ENCODE measurements around the gene PCSK6. TPM values are rescaled to one million over a fixed set of nuclear protein-coding genes. Genes with fewer than 3 reads are reported as not detected.
"Not testable (repeated sequence)": the region's sequence is repeated elsewhere in the genome, so short reads cannot be mapped to it uniquely, and the experiment has no call there.

The PCSK6 gene
- total RNA-seq, 2 experiments from 2014 or later, result 0.28 TPM; not detected in 1

- no peak overlapping the region for H3K4me3 ChIP-seq (ENCODE audit: low read length)
- no peak overlapping the region for H3K27ac Mint-ChIP-seq
- no peak overlapping the region for H3K4me3 Mint-ChIP-seq
- no peaks in the 10 kb centered on the region for H3K36me3 Mint-ChIP-seq (ENCODE audit: low read depth)
- CTCF ChIA-PET, result no interaction called here
- POLR2A ChIA-PET, result no interaction called here
- DNase-seq, result no peak
- H3K27me3 ChIP-seq (ENCODE audit: control insufficient read depth in 1 of 2, insufficient read depth in 2 of 2, low read length in 2 of 2), result peaks cover 0 to 5% of the 10 kb centered on the region in 2 experiments
- H3K9me3 Mint-ChIP-seq, result peaks cover 6% of the 10 kb centered on the region
- peaks cover 0 to 13% of the 10 kb centered on the region in 2 experiments for H3K9me3 ChIP-seq (ENCODE audit: control insufficient read depth in 1 of 2, insufficient read depth in 1 of 2, low read length in 2 of 2)
- H3K4me1 Mint-ChIP-seq (ENCODE audit: low read depth), result no peaks in the 10 kb centered on the region
- H3K27me3 Mint-ChIP-seq, result peaks cover 33% of the 10 kb centered on the region
- ATAC-seq (ENCODE audit: poor library complexity), result no peak
- no peak overlapping the region for H3K27ac ChIP-seq (ENCODE audit: low read depth in 1 of 2, low read length in 2 of 2)
- intact Hi-C loops (cut with DNase I, micrococcal nuclease), result no loop called here
- H3K36me3 ChIP-seq (ENCODE audit: insufficient read depth, low read length), result no peaks in the 10 kb centered on the region
- no peak for TF ChIP-seq CTCF (IDR thresholded peaks at IDR 0.05)
- no peaks in the 10 kb centered on the region for H3K4me1 ChIP-seq (ENCODE audit: insufficient read depth, low read length)
These were observed 69.3 kb downstream of the PCSK6 start for GRCh38 chr15:101420232-101420631.

GRCh38 chr15:101416475-101416874 is 73.0 kb downstream of the PCSK6 start:
- H3K9me3 ChIP-seq (ENCODE audit: control insufficient read depth in 1 of 2, insufficient read depth in 1 of 2, low read length in 2 of 2); H3K4me1 ChIP-seq (ENCODE audit: insufficient read depth, low read length); H3K4me1 Mint-ChIP-seq (ENCODE audit: low read depth); H3K36me3 Mint-ChIP-seq (ENCODE audit: low read depth); H3K27ac ChIP-seq (ENCODE audit: low read depth in 1 of 2, low read length in 2 of 2); H3K27me3 ChIP-seq (ENCODE audit: control insufficient read depth in 1 of 2, insufficient read depth in 2 of 2, low read length in 2 of 2); H3K4me3 Mint-ChIP-seq; DNase-seq; H3K36me3 ChIP-seq (ENCODE audit: insufficient read depth, low read length); POLR2A ChIA-PET; ATAC-seq (ENCODE audit: poor library complexity); H3K9me3 Mint-ChIP-seq; H3K27ac Mint-ChIP-seq; CTCF ChIA-PET; intact Hi-C loops (cut with DNase I, micrococcal nuclease); H3K4me3 ChIP-seq (ENCODE audit: low read length): not testable (repeated sequence)
- peaks cover 38% of the 10 kb centered on the region for H3K27me3 Mint-ChIP-seq

- no peak for ATAC-seq (ENCODE audit: poor library complexity)
- POLR2A ChIA-PET, result no interaction called here
These were observed 76.3 kb downstream of the PCSK6 start for GRCh38 chr15:101413239-101413638.

More at GRCh38 chr15:101413239-101413638, 76.3 kb downstream of the PCSK6 start:
- Histone ChIP-seq H3K4me3 (ENCODE audit: low read length) (no peak overlapping the region), H3K27me3 (ENCODE audit: control insufficient read depth in 1 of 2, insufficient read depth in 2 of 2, low read length in 2 of 2) (peaks cover 0 to 3% of the 10 kb centered on the region in 2 experiments), H3K27ac (ENCODE audit: low read depth in 1 of 2, low read length in 2 of 2) (no peak overlapping the region), H3K9me3 (ENCODE audit: control insufficient read depth in 1 of 2, insufficient read depth in 1 of 2, low read length in 2 of 2) (peaks cover 0 to 8% of the 10 kb centered on the region in 2 experiments), H3K36me3 (ENCODE audit: insufficient read depth, low read length) (no peaks in the 10 kb centered on the region), H3K4me1 (ENCODE audit: insufficient read depth, low read length) (no peaks in the 10 kb centered on the region)
- intact Hi-C loops (cut with DNase I, micrococcal nuclease), result no loop called here
- H3K4me3 Mint-ChIP-seq, result no peak overlapping the region
- no peak overlapping the region for H3K27ac Mint-ChIP-seq
- H3K27me3 Mint-ChIP-seq, result peaks cover 35% of the 10 kb centered on the region
- H3K9me3 Mint-ChIP-seq, result peaks cover 4% of the 10 kb centered on the region
- no peaks in the 10 kb centered on the region for H3K4me1 Mint-ChIP-seq (ENCODE audit: low read depth)
- TF ChIP-seq CTCF (IDR thresholded peaks at IDR 0.05), result no peak
- CTCF ChIA-PET, result no interaction called here
- H3K36me3 Mint-ChIP-seq (ENCODE audit: low read depth), result no peaks in the 10 kb centered on the region
- no peak for DNase-seq

All from CD4-positive, alpha-beta T cell (primary cell).